DND-41 (cell line): Measurements from ENCODE around the gene NRG3.

ENCODE experiments used
- EZH2 ChIP-seq: IDR thresholded peaks from 3 replicates; pipeline ENCODE4 v1.6.1; 2012; ENCODE audit warnings: borderline replicate concordance, low read depth, mild to moderate bottlenecking, moderate library complexity, low read length, inconsistent platforms; ENCODE audit not compliant: severe bottlenecking
- TF ChIP-seq, protein P1 (sequence below): IDR thresholded peaks from 2 replicates; pipeline ENCODE4 v1.5.1; 2012; ENCODE audit warnings: borderline replicate concordance, low read length, moderate library complexity, mild to moderate bottlenecking; ENCODE audit not compliant: poor library complexity, severe bottlenecking; ENCODE audit errors: extremely low read depth

DNA sequence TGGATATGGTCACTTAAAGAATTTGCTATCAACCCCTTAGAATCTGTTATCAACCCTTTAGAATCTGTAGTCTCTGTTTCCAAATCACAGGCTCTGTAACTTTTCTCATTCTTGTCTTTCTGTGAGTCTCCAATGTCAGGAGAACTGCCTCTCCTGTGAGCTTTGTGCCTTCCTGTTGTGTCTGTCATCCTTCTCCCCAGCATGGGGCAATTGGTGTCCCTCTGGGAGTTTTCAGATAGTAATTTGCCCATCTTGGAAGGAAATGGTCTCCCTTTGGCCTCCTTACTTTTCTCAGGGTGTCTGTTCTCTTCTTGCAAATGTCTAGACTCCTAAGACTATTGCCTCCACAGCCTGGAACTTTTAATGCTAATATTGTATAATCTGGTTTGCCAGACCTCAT, 521.9 kb downstream of the NRG3 start:
- TF ChIP-seq, protein P1, sequence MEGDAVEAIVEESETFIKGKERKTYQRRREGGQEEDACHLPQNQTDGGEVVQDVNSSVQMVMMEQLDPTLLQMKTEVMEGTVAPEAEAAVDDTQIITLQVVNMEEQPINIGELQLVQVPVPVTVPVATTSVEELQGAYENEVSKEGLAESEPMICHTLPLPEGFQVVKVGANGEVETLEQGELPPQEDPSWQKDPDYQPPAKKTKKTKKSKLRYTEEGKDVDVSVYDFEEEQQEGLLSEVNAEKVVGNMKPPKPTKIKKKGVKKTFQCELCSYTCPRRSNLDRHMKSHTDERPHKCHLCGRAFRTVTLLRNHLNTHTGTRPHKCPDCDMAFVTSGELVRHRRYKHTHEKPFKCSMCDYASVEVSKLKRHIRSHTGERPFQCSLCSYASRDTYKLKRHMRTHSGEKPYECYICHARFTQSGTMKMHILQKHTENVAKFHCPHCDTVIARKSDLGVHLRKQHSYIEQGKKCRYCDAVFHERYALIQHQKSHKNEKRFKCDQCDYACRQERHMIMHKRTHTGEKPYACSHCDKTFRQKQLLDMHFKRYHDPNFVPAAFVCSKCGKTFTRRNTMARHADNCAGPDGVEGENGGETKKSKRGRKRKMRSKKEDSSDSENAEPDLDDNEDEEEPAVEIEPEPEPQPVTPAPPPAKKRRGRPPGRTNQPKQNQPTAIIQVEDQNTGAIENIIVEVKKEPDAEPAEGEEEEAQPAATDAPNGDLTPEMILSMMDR, result no peak
- TF ChIP-seq EZH2, result no peak
